NCI-H2107 (cell line): ENCODE measurements around the gene PAFAH1B1.
"Not testable (repeated sequence)": the region's sequence is repeated elsewhere in the genome, so short reads cannot be mapped to it uniquely, and the experiment has no call there.

ENCODE experiments used
- DNase-seq: peaks from one replicate; lab custom pipeline; 2025; lab: John Stamatoyannopoulos, UW

PAFAH1B1 gene

GRCh38 chr17:2689411-2690164 lies 96.1 kb downstream of the PAFAH1B1 start:
- no peak for DNase-seq

GRCh38 chr17:2690165-2691068 lies 97.0 kb downstream of the PAFAH1B1 start:
- DNase-seq = no peak

GRCh38 chr17:2691069-2691871 lies 97.8 kb downstream of the PAFAH1B1 start:
- DNase-seq = no peak

GRCh38 chr17:2691965-2692780 lies 98.7 kb downstream of the PAFAH1B1 start:
- no peak for DNase-seq

- DNase-seq = no peak
Observed at GRCh38 chr17:2692781-2693135, 99.3 kb downstream of the PAFAH1B1 start.

- DNase-seq = no peak
Observed at GRCh38 chr17:2693561-2694380, 100.3 kb downstream of the PAFAH1B1 start.

GRCh38 chr17:2694381-2695242 lies 101.2 kb downstream of the PAFAH1B1 start:
- DNase-seq = no peak

GRCh38 chr17:2695243-2695960 lies 101.9 kb downstream of the PAFAH1B1 start:
- DNase-seq = no peak

- DNase-seq = no peak
Observed at GRCh38 chr17:2695961-2696760, 102.7 kb downstream of the PAFAH1B1 start.

GRCh38 chr17:2697611-2698162 lies 104.2 kb downstream of the PAFAH1B1 start:
- DNase-seq = no peak

GRCh38 chr17:2699216-2699805 lies 105.9 kb downstream of the PAFAH1B1 start:
- DNase-seq = not testable (repeated sequence)

GRCh38 chr17:2700030-2700490 lies 106.6 kb downstream of the PAFAH1B1 start:
- no peak for DNase-seq

GRCh38 chr17:2700491-2701141 lies 107.2 kb downstream of the PAFAH1B1 start:
- DNase-seq = no peak

- DNase-seq = no peak
Observed at GRCh38 chr17:2701161-2701995, 107.9 kb downstream of the PAFAH1B1 start.

GRCh38 chr17:2701996-2702741 lies 108.7 kb downstream of the PAFAH1B1 start:
- no peak for DNase-seq
